ENCODE data around the gene PRPF31.
"Not testable (repeated sequence)": the region's sequence is repeated elsewhere in the genome, so short reads cannot be mapped to it uniquely, and the experiment has no call there.

The PRPF31 gene

DNA sequence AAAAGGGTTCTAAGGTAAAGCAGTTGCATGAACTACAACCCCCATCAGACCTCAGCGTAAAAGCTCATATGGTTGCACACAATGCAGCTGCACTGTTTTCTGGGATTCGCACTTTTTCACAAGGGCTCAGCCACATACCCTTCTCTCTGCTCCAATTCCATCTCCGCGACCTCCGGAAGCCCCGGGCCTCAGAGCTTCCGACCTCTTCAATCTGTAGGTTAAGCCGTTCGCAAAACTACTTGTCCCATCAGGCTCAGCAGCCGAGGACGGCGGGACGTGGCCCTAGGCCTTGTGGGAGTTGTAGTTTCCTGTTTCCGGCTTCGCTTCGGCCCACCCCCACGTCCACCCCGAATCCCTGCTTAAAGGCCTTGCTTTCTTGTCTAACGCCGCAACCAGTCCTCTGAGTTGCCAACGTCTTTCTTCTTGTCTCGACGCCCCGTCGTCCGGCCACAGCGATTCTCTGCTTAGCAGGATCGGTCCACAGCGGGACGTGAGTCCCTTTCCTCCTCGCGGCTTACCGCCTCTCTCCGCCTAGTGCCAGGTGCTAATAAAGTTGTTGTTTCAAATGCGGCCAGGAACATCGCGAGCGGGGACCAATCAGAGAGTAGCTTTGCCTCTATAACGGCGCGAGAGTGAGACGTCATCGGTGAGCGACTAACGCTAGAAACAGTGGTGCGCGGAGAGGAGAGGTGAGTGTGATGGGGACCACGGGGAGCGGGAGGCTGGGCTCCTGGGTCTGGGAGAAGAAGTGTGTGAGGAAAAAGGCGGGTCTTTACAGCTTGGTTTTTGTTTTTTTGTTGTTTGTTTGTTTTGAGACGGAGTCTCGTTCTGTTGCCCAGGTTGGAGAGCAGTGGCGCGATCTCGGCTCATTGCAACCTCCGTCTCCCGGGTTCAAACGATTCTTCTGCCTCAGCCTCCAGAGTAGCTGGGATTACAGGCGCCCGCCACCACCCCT is at the start of gene PRPF31, which contains the start of gene TFPT:
TSS of gene PRPF31 (plus strand) at position 646 of the 955 bp plus-strand sequence. CDS start 2,525 bp downstream, outside the sequence.
TSS of gene TFPT (minus strand) at position 549 of the 955 bp plus-strand sequence. CDS start at position 161, 388 bp downstream.
- peak; percentile 99 for FAIRE-seq

- no peak for FAIRE-seq
These were observed 46.1 kb upstream of the PRPF31 start for GRCh38 chr19:54069470-54069869.

DNA sequence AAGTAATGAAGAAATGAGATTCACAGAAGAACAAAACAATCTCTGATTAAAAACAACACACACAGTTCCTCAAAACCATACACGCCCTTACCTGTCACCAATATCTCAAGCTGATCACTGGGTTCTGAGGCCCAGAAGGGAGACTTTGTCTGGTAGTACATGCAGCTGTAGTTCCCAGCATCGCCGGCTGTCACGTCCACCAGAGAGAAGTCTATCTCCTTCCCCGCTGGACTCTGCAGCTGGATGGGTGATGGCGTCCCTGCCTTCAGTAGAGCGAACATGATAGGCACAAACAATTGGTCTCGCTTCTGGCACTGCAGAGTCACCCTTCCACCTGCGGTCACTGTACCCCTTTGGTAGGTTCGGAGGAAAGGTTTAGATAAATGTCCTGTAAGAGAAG is 41.7 kb upstream of the PRPF31 start:
- no peak for FAIRE-seq

GRCh38 chr19:54074851-54075250 is 40.7 kb upstream of the PRPF31 start:
- no peak for FAIRE-seq

GRCh38 chr19:54077334-54077733 is 38.2 kb upstream of the PRPF31 start:
- FAIRE-seq = no peak

DNA sequence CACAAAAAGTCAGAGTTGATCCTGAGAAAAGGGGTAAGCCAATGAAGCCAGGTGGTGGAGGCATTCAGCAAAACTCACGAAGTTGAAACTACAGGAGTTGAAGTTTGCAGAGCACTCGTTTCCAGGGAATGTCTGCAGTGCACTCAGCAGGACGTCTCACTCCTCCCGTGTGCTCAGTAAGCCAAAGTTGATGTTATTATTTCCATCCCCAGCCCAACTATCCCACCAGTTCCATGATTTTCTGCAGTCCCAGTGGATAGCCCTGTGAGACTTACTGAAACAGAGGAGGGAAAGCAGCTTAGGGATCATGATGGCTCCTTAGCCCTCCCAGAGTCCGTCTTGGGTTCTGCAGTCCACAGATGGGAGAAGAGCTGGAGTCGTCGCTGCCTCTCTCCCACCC is 34.5 kb upstream of the PRPF31 start, which contains the start of gene TARM1:
TSS of gene TARM1 (minus strand) at position 334 of the 400 bp plus-strand sequence. CDS start at position 309, 25 bp downstream.
- FAIRE-seq = no peak

GRCh38 chr19:54084410-54084809 is 31.1 kb upstream of the PRPF31 start:
- FAIRE-seq = no peak

- FAIRE-seq = no peak
These were observed 21.0 kb upstream of the PRPF31 start for GRCh38 chr19:54094426-54095000.

DNA sequence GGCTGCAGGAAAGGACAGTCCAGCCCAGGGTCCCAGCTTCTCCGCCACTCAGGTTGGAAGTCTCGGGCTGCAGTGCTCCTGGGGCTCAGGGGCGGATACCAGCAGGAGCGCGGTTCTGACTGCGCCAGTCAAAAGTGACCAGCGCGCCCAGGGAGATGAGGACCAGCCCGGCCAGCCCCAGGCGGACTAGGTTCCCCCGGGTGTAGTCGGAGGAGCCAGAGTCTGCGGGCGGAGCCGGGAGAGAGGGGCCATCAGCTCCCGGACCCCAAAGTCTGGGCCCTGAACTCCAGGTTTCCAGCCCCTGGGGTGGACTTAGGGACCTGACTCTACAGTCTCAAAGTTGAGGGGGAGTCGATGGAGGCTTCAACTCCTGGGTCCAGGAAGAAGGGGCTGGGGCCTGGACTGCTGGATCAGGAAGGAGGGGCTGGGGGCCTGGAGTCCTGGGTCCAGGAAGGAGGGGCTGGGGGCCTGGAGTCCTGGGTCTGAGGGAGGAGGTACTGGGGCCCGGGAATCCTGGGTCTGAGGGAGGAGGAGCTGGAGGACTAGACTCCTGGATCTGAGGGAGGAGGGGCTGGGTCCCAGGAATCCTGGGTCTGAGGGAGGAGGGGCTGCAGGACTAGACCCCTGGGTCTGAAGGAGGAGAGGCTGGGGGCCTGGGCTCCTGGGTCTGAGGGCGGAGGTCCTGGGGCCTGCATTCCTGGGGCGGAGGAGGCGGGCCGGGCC is 20.3 kb upstream of the PRPF31 start:
- no peak for FAIRE-seq

- FAIRE-seq = not testable (repeated sequence)
These were observed 19.5 kb upstream of the PRPF31 start for GRCh38 chr19:54095859-54096616.

DNA sequence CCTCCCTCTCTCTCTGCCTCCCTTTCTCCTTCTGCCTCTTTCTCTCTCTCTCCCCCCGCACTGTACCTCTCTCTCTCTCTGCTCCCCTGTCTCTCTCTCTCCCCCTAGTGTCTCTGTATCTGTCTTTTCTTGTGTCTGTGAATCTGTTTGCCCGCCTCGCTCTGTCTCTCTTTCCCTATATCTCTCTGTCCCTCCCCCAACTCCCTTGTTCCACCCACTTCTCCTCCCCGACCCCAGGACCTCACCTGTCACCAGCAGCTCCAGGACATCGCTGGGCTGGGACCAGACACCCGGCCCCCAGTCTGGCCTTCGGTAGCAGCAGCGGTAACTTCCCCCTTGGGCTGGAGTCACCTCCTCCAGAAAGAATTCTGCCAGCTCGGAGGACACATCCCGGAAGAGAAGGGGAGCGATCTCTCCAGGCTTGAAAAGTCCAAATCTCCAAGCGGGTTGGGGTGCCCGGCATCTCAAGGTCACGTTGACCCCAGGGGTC is 18.9 kb upstream of the PRPF31 start:
- no peak for FAIRE-seq

DNA sequence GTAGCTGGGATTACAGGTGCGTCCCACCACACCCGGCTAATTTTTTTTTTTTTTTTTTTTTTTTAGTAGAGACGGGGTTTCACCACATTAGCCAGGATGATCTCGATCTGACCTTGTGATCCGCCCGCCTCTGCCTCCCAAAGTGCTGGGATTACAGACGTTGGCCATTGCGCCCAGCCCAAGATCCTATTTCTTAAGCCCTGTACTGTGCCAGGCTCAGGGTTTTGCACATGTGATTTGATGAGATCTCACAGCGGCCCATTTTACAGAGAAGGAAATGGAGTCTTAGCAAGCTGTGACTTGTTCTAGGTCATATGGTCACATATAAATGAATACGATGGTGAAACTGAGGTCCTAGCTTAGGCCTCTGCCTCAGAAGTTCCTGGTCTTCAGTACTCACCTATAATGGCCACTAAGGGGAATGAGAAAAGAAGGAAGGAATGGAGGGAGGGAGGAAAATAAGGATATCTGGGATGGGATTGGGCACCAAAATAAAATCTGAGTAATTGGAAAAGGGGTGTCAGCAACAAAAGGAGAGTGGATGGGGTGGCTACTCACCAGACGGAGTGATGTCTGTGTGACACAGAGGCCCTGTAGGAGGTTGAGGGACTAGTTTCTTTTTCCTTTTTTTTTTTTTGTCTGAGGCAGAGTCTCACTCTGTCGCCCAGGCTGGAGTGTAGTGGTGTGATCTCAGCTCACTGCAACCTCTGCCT is 16.2 kb upstream of the PRPF31 start:
- FAIRE-seq = no peak

DNA sequence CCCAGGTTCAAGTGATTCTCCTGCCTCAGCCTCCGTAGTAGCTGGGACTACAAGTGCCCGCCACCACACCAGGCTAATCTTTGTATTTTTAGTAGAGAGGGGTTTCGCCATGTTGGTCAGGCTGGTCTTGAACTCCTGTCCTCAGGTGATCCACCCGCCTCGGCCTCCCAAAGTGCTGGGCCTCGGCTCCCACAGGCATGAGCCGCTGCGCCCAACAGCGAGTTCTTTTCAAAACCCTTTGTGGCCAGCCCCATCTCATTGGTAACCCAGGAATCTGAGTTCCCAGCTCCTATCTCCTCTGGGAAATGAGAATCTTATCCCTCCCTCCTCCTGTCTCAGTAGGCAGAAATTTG is 15.7 kb upstream of the PRPF31 start:
- FAIRE-seq = not testable (repeated sequence)

DNA sequence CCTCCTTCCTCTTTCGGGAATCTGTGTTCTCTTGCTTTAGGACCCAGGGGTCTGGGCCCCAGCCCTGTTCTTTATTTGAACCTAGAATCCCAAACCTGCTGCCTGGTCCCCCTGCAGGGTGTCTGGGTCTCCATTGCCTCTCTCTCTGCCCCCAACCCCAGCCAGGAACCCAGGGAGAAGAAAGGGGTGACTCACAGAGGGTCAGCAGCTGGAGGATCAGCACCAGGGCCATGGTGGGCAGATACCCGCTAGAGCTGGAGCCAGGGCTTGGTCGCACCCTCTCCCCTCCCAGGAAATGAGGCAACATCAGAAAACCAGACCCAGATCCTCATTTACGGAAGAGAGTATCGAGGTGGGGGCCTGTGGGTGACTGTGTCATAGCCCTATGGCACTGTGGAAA is 15.0 kb upstream of the PRPF31 start, which contains the start of gene OSCAR:
TSS of gene OSCAR (minus strand) at position 243 of the 400 bp plus-strand sequence. CDS start at position 232, 11 bp downstream.
- FAIRE-seq = no peak

DNA sequence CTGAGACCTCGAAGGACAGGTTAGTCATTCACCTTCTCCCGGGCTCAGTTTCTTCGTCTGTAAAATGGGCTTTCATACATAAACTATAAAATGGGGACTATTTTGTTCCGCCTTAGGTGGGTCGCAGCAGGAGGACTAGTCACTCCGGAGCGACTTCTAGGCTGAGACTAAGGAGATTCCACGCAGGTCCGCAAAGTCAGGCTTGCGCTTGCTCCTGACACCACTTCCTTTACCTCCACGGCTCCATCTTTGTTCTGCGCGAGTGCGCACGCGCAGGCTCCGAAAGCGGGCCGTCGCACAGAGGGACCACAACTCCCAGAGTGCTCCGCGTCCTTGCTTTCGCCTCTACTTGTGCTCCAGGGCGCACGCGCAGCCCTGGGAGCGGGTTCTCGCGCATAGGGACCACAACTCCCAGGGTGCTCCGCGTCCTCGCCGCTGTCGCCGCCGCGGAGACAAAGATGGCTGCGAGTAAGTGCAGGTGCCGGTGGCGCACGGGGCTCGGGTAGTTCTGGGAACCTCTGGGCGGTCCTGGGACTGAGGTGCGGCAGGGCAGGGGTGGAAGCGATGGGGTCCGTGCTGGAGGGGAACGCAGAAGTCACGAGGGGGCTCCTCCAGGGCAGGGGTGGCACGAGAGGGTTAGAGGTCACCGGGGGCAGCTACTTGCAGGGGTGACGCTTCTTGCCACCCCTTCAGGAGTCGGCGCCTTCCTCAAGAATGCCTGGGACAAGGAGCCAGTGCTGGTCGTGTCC is 13.0 kb upstream of the PRPF31 start, which contains the start of gene NDUFA3:
TSS of gene NDUFA3 (plus strand) at position 435 of the 749 bp plus-strand sequence. CDS start at position 459, 24 bp downstream.
- peak; percentile 76 for FAIRE-seq

- FAIRE-seq = no peak
These were observed 10.4 kb upstream of the PRPF31 start for GRCh38 chr19:54104998-54105715.

DNA sequence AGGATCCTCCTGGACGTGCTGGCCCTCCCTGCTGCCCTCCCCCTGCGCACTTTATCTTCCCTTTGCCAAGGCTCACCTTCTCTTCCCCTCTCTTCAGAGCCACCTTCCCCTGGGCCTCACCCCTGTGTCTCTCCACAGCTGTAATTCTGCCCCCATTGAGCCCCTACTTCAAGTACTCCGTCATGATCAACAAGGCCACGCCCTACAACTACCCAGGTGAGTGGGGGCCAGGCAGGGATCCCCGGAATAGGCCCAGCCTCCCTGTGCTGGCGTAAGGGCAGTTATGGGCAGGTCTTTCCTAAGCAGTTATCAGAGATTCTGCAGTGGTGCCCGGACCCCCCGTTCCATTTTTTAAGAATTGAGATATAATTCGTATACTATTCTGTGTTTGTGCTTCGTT is 9.8 kb upstream of the PRPF31 start:
- no peak for FAIRE-seq

DNA sequence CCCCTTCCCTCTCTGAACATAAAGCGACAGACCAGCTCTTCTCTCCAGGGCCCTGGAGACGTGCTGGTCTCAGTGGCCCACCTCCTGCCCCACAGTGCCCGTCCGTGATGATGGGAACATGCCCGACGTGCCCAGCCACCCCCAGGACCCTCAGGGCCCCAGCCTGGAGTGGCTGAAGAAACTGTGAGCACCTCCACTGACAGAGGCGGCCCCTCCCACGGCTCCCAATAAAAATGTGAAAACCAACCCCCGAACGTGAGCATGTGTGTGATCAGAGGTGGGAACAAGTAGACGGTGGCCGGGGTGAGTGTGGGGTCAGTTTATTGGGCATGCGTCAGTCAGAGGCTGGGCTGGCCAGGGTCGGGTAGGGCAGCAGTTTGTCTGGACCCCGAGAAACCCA is 8.8 kb upstream of the PRPF31 start:
- no peak for FAIRE-seq

- FAIRE-seq = no peak
These were observed 7.6 kb upstream of the PRPF31 start for GRCh38 chr19:54107876-54108490.
